ENCODE measurements around the gene CCT3. TPM values are rescaled to one million over a fixed set of nuclear protein-coding genes. Genes with fewer than 3 reads are reported as not detected.

The CCT3 gene
- total RNA-seq, 1 donor from 2014 or later = 270 TPM

GRCh38 chr1:156305215-156305614 lies 32.9 kb downstream of the CCT3 start:
- Mint-ChIP-seq H3K9me3 (ENCODE audit: low read depth) (no peaks in the 10 kb centered on the region), H3K36me3 (ENCODE audit: insufficient read depth) (peaks cover 13% of the 10 kb centered on the region), H3K4me1 (ENCODE audit: low read depth) (no peaks in the 10 kb centered on the region), H3K27me3 (no peaks in the 10 kb centered on the region), H3K4me3 (ENCODE audit: low read depth) (no peak overlapping the region), H3K27ac (peak overlapping the region; percentile 64)
- DNase-seq (ENCODE audit: low spot score, unreplicated experiment) = no peak
- TF ChIP-seq CTCF (IDR thresholded peaks at IDR 0.05; ENCODE audit: unreplicated experiment) = no peak

- no peak for DNase-seq (ENCODE audit: low spot score, unreplicated experiment)
- Mint-ChIP-seq H3K9me3 (ENCODE audit: low read depth) (no peaks in the 10 kb centered on the region), H3K27me3 (no peaks in the 10 kb centered on the region), H3K36me3 (ENCODE audit: insufficient read depth) (peaks cover 8% of the 10 kb centered on the region), H3K4me1 (ENCODE audit: low read depth) (no peaks in the 10 kb centered on the region), H3K27ac (no peak overlapping the region), H3K4me3 (ENCODE audit: low read depth) (no peak overlapping the region)
- no peak for TF ChIP-seq CTCF (IDR thresholded peaks at IDR 0.05; ENCODE audit: unreplicated experiment)
Measured at GRCh38 chr1:156303241-156303640, 34.9 kb downstream of the CCT3 start.

GRCh38 chr1:156298852-156299357 lies 39.2 kb downstream of the CCT3 start, which contains the start of gene VHLL:
Gene VHLL, minus strand, starts transcription at chr1:156299307. Its CDS starts 118 bp downstream, at chr1:156299189.
- Mint-ChIP-seq H3K9me3 (ENCODE audit: low read depth) (no peaks in the 10 kb centered on the region), H3K36me3 (ENCODE audit: insufficient read depth) (no peaks in the 10 kb centered on the region), H3K27me3 (no peaks in the 10 kb centered on the region), H3K4me1 (ENCODE audit: low read depth) (peaks cover 5% of the 10 kb centered on the region), H3K4me3 (ENCODE audit: low read depth) (no peak within 1 kb of the TSS), H3K27ac (no peak within 1 kb of the TSS)
- no peak for TF ChIP-seq CTCF (IDR thresholded peaks at IDR 0.05; ENCODE audit: unreplicated experiment)
- no peak for DNase-seq (ENCODE audit: low spot score, unreplicated experiment)

- Mint-ChIP-seq H3K4me3 (ENCODE audit: low read depth) (peak within 1 kb of the TSS; percentile 87), H3K27ac (peak within 1 kb of the TSS; percentile 77), H3K36me3 (ENCODE audit: insufficient read depth) (no peaks in the 10 kb centered on the region), H3K4me1 (ENCODE audit: low read depth) (peaks cover 19% of the 10 kb centered on the region), H3K27me3 (no peaks in the 10 kb centered on the region), H3K9me3 (ENCODE audit: low read depth) (no peaks in the 10 kb centered on the region)
- no peak for TF ChIP-seq CTCF (IDR thresholded peaks at IDR 0.05; ENCODE audit: unreplicated experiment)
- no peak for DNase-seq (ENCODE audit: low spot score, unreplicated experiment)
Measured at GRCh38 chr1:156295391-156295947, 42.6 kb downstream of the CCT3 start, which contains the start of gene GLMP. Gene GLMP, minus strand, starts transcription at chr1:156295679. Its CDS starts 34 bp downstream, at chr1:156295645.

GRCh38 chr1:156293895-156294294 lies 44.2 kb downstream of the CCT3 start:
- Mint-ChIP-seq H3K4me3 (ENCODE audit: low read depth) (no peak overlapping the region), H3K36me3 (ENCODE audit: insufficient read depth) (no peaks in the 10 kb centered on the region), H3K27me3 (no peaks in the 10 kb centered on the region), H3K9me3 (ENCODE audit: low read depth) (no peaks in the 10 kb centered on the region), H3K27ac (no peak overlapping the region), H3K4me1 (ENCODE audit: low read depth) (peaks cover 19% of the 10 kb centered on the region)
- no peak for DNase-seq (ENCODE audit: low spot score, unreplicated experiment)
- no peak for TF ChIP-seq CTCF (IDR thresholded peaks at IDR 0.05; ENCODE audit: unreplicated experiment)
